C4-2B (cell line): ENCODE data around the gene WNT5B.

Experiments used
- ZFX ChIP-seq: fragments of 450-650 bp; IDR thresholded peaks from 2 replicates; pipeline ENCODE4 v1.6.1; 2017
- TF ChIP-seq, protein P1 (sequence below): fragments of 450-650 bp; conservative IDR thresholded peaks from 2 replicates; pipeline ENCODE4 v1.5.1; 2017; ENCODE audit warnings: mild to moderate bottlenecking

DNA sequence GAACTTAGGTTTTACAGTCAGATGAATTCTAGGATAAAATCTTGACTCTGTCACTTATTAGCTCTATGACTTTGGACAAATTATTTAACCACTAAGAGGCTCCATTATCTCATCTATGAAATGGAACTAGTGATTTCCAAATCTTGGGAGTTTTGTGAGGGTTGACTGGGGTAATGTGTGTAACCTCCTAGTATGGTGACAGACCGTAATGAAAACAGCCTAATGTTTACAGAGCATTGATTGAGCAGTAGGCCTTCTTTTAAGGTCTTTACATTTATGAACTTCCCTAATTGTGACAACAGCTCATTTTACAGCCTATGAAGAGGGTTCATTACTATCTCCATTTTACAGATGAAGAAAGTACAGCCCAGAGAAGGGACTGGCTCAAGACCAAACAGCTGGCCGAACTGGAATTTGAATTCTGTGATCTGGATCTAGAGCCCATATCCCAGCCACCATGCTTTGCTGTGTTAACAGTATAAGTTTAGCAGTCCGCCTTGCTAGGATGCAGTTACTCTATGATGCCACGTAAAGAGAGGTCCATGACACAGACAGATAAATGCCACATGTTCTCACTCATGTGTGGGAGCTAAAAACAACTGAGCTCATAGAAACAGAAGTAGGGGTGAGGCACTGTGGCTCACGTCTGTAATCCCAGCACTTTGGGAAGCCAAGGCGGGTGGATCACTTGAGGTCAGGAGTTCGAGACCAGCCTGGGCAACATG lies 25.6 kb upstream of the WNT5B start:
- TF ChIP-seq, protein P1, sequence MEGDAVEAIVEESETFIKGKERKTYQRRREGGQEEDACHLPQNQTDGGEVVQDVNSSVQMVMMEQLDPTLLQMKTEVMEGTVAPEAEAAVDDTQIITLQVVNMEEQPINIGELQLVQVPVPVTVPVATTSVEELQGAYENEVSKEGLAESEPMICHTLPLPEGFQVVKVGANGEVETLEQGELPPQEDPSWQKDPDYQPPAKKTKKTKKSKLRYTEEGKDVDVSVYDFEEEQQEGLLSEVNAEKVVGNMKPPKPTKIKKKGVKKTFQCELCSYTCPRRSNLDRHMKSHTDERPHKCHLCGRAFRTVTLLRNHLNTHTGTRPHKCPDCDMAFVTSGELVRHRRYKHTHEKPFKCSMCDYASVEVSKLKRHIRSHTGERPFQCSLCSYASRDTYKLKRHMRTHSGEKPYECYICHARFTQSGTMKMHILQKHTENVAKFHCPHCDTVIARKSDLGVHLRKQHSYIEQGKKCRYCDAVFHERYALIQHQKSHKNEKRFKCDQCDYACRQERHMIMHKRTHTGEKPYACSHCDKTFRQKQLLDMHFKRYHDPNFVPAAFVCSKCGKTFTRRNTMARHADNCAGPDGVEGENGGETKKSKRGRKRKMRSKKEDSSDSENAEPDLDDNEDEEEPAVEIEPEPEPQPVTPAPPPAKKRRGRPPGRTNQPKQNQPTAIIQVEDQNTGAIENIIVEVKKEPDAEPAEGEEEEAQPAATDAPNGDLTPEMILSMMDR, result no peak
- no peak for TF ChIP-seq ZFX
